HepG2 (cell line): ENCODE measurements around the gene NEDD4L. TPM values are rescaled to one million over a fixed set of nuclear protein-coding genes. Genes with fewer than 3 reads are reported as not detected.

Experiments
- ATAC-seq: fragments of 200-7000 bp; cut with Tn5 transposase; 3 replicates; pipeline ENCODE4 v1.9.1; 2020; ENCODE audit warnings: mild to moderate bottlenecking, moderate library complexity
- BruUV-seq: library from RNA; stranded (reverse); fragments of 400-500 nt; replicated peaks from 2 replicates; lab custom pipeline; 2021; lab: Mats Ljungman, UMichigan
- CTCF ChIA-PET: fragments of 300-600 bp; formaldehyde crosslinking; extraction: SDS; loops from one replicate; lab custom pipeline; 2021; ENCODE audit warnings: low total read pairs, inconsistent platforms, low intra/inter-chr PET ratio; lab: Yijun Ruan, JAX
- POLR2A ChIA-PET: fragments of 350-600 bp; sonication (Branson Sonifier 250); formaldehyde crosslinking; loops from one replicate; lab custom pipeline; 2020; ENCODE audit warnings: antibody characterized with exemption, inconsistent platforms; lab: Yijun Ruan, JAX
- DNase-seq: peaks from one replicate; pipeline ENCODE4 v3.0.0-alpha.2; 2015; ENCODE audit warnings: low spot score
- FAIRE-seq: peaks from 3 replicates; lab custom pipeline; 2011; peaks lifted over from hg19 to GRCh38; lab: Jason Lieb, UNC
- H2AFZ ChIP-seq: one replicate; pipeline ENCODE4 v1.6.1; 2011; ENCODE audit warnings: low read length, inconsistent platforms
- H3K27ac ChIP-seq: fragments of 300-600 bp; 3 replicates; pipeline ENCODE4 v1.8.0; 2011; ENCODE audit warnings: mixed run types, mild to moderate bottlenecking, mixed read lengths, low read length, inconsistent platforms; ENCODE audit not compliant: insufficient read depth; ENCODE audit errors: extremely low read length
- H3K27me3 ChIP-seq, 2 experiments: fragments of 200-600 bp in 1 of 2; 2 replicates in 1 of 2; 3 replicates in 1 of 2; pipeline versions ENCODE4 v1.6.0 to v1.8.0; 2011; ENCODE audit warnings: low read length in 2 of 2, mild to moderate bottlenecking in 2 of 2, moderate library complexity in 2 of 2, inconsistent platforms in 1 of 2; ENCODE audit not compliant: insufficient read depth in 2 of 2, control insufficient read depth in 1 of 2
- H3K36me3 ChIP-seq, 2 experiments: fragments of 200-600 bp in 1 of 2; replicated peaks in 1 of 2; 2 replicates in 1 of 2; 3 replicates in 1 of 2; pipeline versions ENCODE4 v1.5.1 to v1.8.0; 2011; ENCODE audit warnings: low read length in 2 of 2, inconsistent platforms in 1 of 2; ENCODE audit not compliant: insufficient read depth in 2 of 2, control insufficient read depth in 1 of 2
- H3K4me1 ChIP-seq: 2 replicates; pipeline ENCODE4 v1.5.1; 2012; ENCODE audit warnings: low read length, inconsistent platforms; ENCODE audit not compliant: insufficient read depth
- H3K4me2 ChIP-seq: 2 replicates; pipeline ENCODE4 v1.6.0; 2011; ENCODE audit warnings: low read depth, low read length, inconsistent platforms
- H3K4me3 ChIP-seq, 3 experiments: fragments of 200-600 bp in 1 of 3; sonication (generic), shearing (Covaris generic) in 1 of 3; replicated peaks in 1 of 3; 2 replicates each; pipeline ENCODE4 v1.5.1; 2011 to 2016; ENCODE audit warnings: low read length in 3 of 3, inconsistent platforms in 2 of 3, low read depth in 2 of 3, mild to moderate bottlenecking in 2 of 3, control low read depth in 1 of 3, mixed read lengths in 1 of 3; ENCODE audit not compliant: insufficient read depth in 1 of 3
- H3K79me2 ChIP-seq: one replicate; pipeline ENCODE4 v1.6.1; 2011; ENCODE audit warnings: low read length, inconsistent platforms; ENCODE audit not compliant: insufficient read depth
- H3K9ac ChIP-seq: 2 replicates; pipeline ENCODE4 v1.6.0; 2011; ENCODE audit warnings: mild to moderate bottlenecking, low read depth, low read length, inconsistent platforms; ENCODE audit not compliant: insufficient read depth
- H3K9me3 ChIP-seq: 2 replicates; pipeline ENCODE4 v1.5.1; 2012; ENCODE audit warnings: mild to moderate bottlenecking, low read length
- H4K20me1 ChIP-seq: 2 replicates; pipeline ENCODE4 v1.6.0; 2011; ENCODE audit warnings: inconsistent platforms, mild to moderate bottlenecking, low read length, moderate library complexity; ENCODE audit not compliant: insufficient read depth
- ARNT2 ChIP-seq: sonication (generic); formaldehyde crosslinking; IDR thresholded peaks from 2 replicates; pipeline ENCODE4 v1.8.0; 2022; ENCODE audit warnings: mild to moderate bottlenecking, low read depth, missing genetic modification reagents, moderate library complexity
- ATF7-NPFF ChIP-seq: sonication (generic); formaldehyde crosslinking; IDR thresholded peaks from 2 replicates; pipeline ENCODE4 v1.8.1; 2023; ENCODE audit warnings: mild to moderate bottlenecking, low read depth, missing genetic modification reagents, moderate library complexity
- FOSL2 ChIP-seq: sonication (generic); formaldehyde crosslinking; IDR thresholded peaks from 2 replicates; pipeline ENCODE4 v1.4.0; 2020; ENCODE audit warnings: missing genetic modification reagents
- NCOA5 ChIP-seq: sonication (generic); formaldehyde crosslinking; IDR thresholded peaks from 2 replicates; pipeline ENCODE4 v1.4.0; 2020; ENCODE audit warnings: missing genetic modification reagents
- NFYB ChIP-seq: sonication (generic); formaldehyde crosslinking; IDR thresholded peaks from 2 replicates; pipeline ENCODE4 v1.4.0; 2020; ENCODE audit warnings: missing genetic modification reagents
- REL ChIP-seq: sonication (generic); formaldehyde crosslinking; conservative IDR thresholded peaks from 2 replicates; pipeline ENCODE4 v1.8.0; 2022; ENCODE audit warnings: mild to moderate bottlenecking, missing genetic modification reagents, moderate library complexity
- ZFP36L1 ChIP-seq: sonication (generic); formaldehyde crosslinking; IDR thresholded peaks from 2 replicates; pipeline ENCODE4 v1.8.0; 2022; ENCODE audit warnings: mild to moderate bottlenecking, missing genetic modification reagents, moderate library complexity
- ZNF235 ChIP-seq: sonication (generic); formaldehyde crosslinking; IDR thresholded peaks from 2 replicates; pipeline ENCODE4 v1.8.1; 2023; ENCODE audit warnings: mild to moderate bottlenecking, missing genetic modification reagents, borderline replicate concordance
- ZNF335 ChIP-seq: sonication (generic); formaldehyde crosslinking; IDR thresholded peaks from 2 replicates; pipeline ENCODE4 v1.4.0; 2020; ENCODE audit warnings: missing genetic modification reagents
- ZNF547 ChIP-seq: sonication (generic); formaldehyde crosslinking; IDR thresholded peaks from 2 replicates; pipeline ENCODE4 v1.5.1; 2020; ENCODE audit warnings: mild to moderate bottlenecking, missing genetic modification reagents
- ZNF552 ChIP-seq: sonication (generic); formaldehyde crosslinking; IDR thresholded peaks from 2 replicates; pipeline ENCODE4 v1.9.0; 2022; ENCODE audit warnings: missing genetic modification reagents, mild to moderate bottlenecking, borderline replicate concordance
- ZNF7 ChIP-seq: IDR thresholded peaks from 2 replicates; pipeline ENCODE4 v1.6.1; 2016; ENCODE audit warnings: missing biosample characterization, missing genetic modification reagents
- ZNF850 ChIP-seq: sonication (generic); formaldehyde crosslinking; conservative IDR thresholded peaks from 2 replicates; pipeline ENCODE4 v1.9.0; 2021; ENCODE audit warnings: mild to moderate bottlenecking, missing genetic modification reagents
- ZSCAN20 ChIP-seq: sonication (generic); formaldehyde crosslinking; IDR thresholded peaks from 2 replicates; pipeline ENCODE4 v1.4.0; 2020; ENCODE audit warnings: missing genetic modification reagents, mild to moderate bottlenecking, borderline replicate concordance
- WGBS: methylation state at CpG from one replicate; pipeline ENCODE4 v1.1.6; 2017; ENCODE audit warnings: low lambda C conversion rate; 5-methylcytosine and 5-hydroxymethylcytosine counted together
- in situ Hi-C: cut with HindIII; loops from 2 replicates; pipeline ENCODE4 v1.10.0; 2017; ENCODE audit warnings: low pct_unique_long_range_greater_than_20kb; ENCODE audit not compliant: extremely low pct_ligation_motif_present
- intact Hi-C: fragments of 100-400 bp; cut with micrococcal nuclease; formaldehyde crosslinking; loops from one replicate; pipeline ENCODE4 v1.10.0; 2022; ENCODE audit not compliant: unreplicated experiment
- polyA plus RNA-seq, 8 experiments: library from polyadenylated mRNA; depleted of rRNA in 3 of 8; stranded (reverse) in 7 of 8; unstranded in 1 of 8; fragments of >200 nt; fragmentation: Illumina TruSeq in 4 of 8; extraction: Trizol in 4 of 8; gene quantifications; 2 replicates each; pipeline versions ENCODE4 v1.2.1 to v1.2.3, GENCODE V29; 2011 to 2016; ENCODE audit warnings: low read depth in 4 of 8, missing spikeins in 1 of 8, mixed read lengths in 1 of 8; ENCODE audit not compliant: insufficient read depth in 1 of 8
- total RNA-seq, 5 experiments: library from RNA; depleted of rRNA; stranded (reverse); fragments of >200 nt; fragmentation: Illumina TruSeq; extraction: Trizol; gene quantifications; 2 replicates each; pipeline ENCODE4 v1.2.3, GENCODE V29; 2016; ENCODE audit warnings: low read depth in 1 of 5
- TF ChIP-seq, protein P1 (sequence below): sonication (generic); formaldehyde crosslinking; IDR thresholded peaks from 2 replicates; pipeline ENCODE4 v1.4.0; 2020; ENCODE audit warnings: missing genetic modification reagents, borderline replicate concordance
- TF ChIP-seq, protein P2 (sequence below): sonication (generic); formaldehyde crosslinking; IDR thresholded peaks from 2 replicates; pipeline ENCODE4 v1.9.0; 2021; ENCODE audit warnings: missing genetic modification reagents, mild to moderate bottlenecking, borderline replicate concordance
- TF ChIP-seq, protein P3 (sequence below): IDR thresholded peaks from 2 replicates; pipeline ENCODE4 v1.6.1; 2012; ENCODE audit warnings: inconsistent platforms
- TF ChIP-seq, protein P4 (sequence below): sonication (generic); formaldehyde crosslinking; IDR thresholded peaks from 2 replicates; pipeline ENCODE4 v1.5.0; 2020; ENCODE audit warnings: missing genetic modification reagents

NEDD4L gene
- total and polyA plus RNA-seq, 2 of the 13 experiments (the other 11 are each of a cell fraction or from before 2014, with no cell fraction given), result 168 to 390 TPM

DNA sequence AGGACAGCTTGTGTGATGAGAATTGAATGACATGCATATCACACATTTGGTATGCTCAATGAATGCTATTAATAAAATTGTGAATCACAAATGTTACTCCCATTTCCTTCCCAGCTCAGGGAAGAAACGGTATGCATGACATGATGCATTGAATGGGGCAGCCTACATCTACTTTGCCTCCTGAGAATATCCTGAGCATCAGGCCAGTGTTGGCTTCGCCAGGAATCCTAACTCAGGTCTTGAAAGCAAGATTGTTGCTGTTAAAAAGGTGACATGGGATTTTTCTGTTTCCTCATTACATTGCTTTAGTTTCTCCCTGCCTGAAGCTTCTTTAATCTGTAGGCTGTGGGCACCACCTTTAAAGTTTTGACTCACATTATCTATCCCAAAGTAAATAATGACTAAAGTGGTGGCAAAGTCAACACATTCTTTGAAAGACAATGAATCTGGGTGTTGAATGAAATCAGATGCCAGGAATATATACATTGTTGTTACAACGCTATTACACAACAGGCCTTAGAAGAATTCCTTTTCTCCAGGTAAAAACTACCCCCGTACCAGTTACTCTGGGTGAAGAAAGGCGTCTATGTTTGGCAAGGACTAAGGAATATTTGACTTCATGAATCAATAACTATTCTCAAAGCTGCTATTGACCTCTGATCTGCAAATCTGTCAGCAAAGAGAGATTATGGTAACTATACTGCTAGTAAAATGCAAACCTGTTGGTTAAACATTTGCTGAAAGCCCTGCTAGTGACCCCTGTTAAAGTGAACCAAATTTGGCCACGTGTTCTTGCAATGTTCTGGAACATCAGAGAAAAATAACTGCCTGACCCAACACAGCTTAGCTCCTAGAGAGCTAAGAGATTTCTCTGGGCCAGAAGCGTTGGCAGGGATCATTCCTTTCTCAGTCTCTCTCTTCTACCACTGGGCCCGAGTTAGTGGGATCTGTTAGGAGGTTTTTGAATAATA lies 30.5 kb upstream of the NEDD4L start:
- Histone ChIP-seq H3K4me2 (peak overlapping the region; percentile 60), H3K36me3 (no peaks in the 10 kb centered on the region), H3K27ac (peak overlapping the region; percentile 70), H3K4me1 (peaks cover 95% of the 10 kb centered on the region), H3K79me2 (no peaks in the 10 kb centered on the region), H3K27me3 (no peaks in the 10 kb centered on the region), H4K20me1 (no peaks in the 10 kb centered on the region), H2AFZ (no peak overlapping the region), H3K9me3 (peaks cover 8% of the 10 kb centered on the region), H3K9ac (peak overlapping the region; percentile 49), H3K4me3 (peak overlapping the region in 1 of 3 experiments; percentile 19; a peak in 1 of 6 replicates)
- BruUV-seq, result no TSS peak
- peak; percentile 87 for ATAC-seq
- WGBS, result 2% methylated on average over 8 of the region's 8 CpGs
- POLR2A ChIA-PET, result interaction anchor here (0.8 to 2.2 kb wide), 14 partner anchors 9 to 403 kb away, joined by 3 to 14 read pairs (median 5); partner anchors contain the start of gene NEDD4L
- in situ Hi-C loops (loop anchor here (25.0 kb wide), 1 partner anchor 649 kb away; the partner anchor contains the start of gene MALT1), intact Hi-C loops (loop anchor here (1.0 to 5.0 kb wide), 3 partner anchors 30 to 401 kb away; no protein-coding TSS in a partner anchor)
- peak; percentile 99 for DNase-seq
- CTCF ChIA-PET, result no interaction called here
- FAIRE-seq, result peak; percentile 97
- TF ChIP-seq FOSL2 (CRISPR knock-in tag), result peak; percentile 81; the same call in 1 of the 2 replicates
- 0 out of 2 replicates have a peak, but pooled peaks have one; percentile 69 for TF ChIP-seq ZNF335 (CRISPR knock-in tag)
- no peak for TF ChIP-seq ZNF547 (CRISPR knock-in tag)
- no peak for TF ChIP-seq NFYB
- TF ChIP-seq NCOA5 (CRISPR knock-in tag), result no peak
- TF ChIP-seq, protein P1, sequence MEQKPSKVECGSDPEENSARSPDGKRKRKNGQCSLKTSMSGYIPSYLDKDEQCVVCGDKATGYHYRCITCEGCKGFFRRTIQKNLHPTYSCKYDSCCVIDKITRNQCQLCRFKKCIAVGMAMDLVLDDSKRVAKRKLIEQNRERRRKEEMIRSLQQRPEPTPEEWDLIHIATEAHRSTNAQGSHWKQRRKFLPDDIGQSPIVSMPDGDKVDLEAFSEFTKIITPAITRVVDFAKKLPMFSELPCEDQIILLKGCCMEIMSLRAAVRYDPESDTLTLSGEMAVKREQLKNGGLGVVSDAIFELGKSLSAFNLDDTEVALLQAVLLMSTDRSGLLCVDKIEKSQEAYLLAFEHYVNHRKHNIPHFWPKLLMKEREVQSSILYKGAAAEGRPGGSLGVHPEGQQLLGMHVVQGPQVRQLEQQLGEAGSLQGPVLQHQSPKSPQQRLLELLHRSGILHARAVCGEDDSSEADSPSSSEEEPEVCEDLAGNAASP (CRISPR knock-in tag), result peak; percentile 67; the same call in 1 of the 2 replicates
- no peak for TF ChIP-seq ZSCAN20
- no peak for TF ChIP-seq ARNT2
- TF ChIP-seq ZNF850 (CRISPR knock-in tag), result no peak
- TF ChIP-seq ZFP36L1 (CRISPR knock-in tag), result no peak; the same call in 1 of the 2 replicates
- 0 out of 2 replicates have a peak, but pooled peaks have one; percentile 56 for TF ChIP-seq ZNF7 (CRISPR knock-in tag)
- TF ChIP-seq, protein P2, sequence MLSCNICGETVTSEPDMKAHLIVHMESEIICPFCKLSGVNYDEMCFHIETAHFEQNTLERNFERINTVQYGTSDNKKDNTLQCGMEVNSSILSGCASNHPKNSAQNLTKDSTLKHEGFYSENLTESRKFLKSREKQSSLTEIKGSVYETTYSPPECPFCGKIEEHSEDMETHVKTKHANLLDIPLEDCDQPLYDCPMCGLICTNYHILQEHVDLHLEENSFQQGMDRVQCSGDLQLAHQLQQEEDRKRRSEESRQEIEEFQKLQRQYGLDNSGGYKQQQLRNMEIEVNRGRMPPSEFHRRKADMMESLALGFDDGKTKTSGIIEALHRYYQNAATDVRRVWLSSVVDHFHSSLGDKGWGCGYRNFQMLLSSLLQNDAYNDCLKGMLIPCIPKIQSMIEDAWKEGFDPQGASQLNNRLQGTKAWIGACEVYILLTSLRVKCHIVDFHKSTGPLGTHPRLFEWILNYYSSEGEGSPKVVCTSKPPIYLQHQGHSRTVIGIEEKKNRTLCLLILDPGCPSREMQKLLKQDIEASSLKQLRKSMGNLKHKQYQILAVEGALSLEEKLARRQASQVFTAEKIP, result no peak
- TF ChIP-seq, protein P3, sequence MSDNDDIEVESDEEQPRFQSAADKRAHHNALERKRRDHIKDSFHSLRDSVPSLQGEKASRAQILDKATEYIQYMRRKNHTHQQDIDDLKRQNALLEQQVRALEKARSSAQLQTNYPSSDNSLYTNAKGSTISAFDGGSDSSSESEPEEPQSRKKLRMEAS, result peak; percentile 96
- no peak for TF ChIP-seq ATF7-NPFF (CRISPR knock-in tag)
- TF ChIP-seq REL, result no peak
- no peak for TF ChIP-seq ZNF235 (CRISPR knock-in tag)
- TF ChIP-seq ZNF552 (CRISPR knock-in tag), result no peak
- TF ChIP-seq, protein P4, sequence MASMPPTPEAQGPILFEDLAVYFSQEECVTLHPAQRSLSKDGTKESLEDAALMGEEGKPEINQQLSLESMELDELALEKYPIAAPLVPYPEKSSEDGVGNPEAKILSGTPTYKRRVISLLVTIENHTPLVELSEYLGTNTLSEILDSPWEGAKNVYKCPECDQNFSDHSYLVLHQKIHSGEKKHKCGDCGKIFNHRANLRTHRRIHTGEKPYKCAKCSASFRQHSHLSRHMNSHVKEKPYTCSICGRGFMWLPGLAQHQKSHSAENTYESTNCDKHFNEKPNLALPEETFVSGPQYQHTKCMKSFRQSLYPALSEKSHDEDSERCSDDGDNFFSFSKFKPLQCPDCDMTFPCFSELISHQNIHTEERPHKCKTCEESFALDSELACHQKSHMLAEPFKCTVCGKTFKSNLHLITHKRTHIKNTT, result no peak
